A673 (cell line): ENCODE data around the gene NFATC2. TPM values are rescaled to one million over a fixed set of nuclear protein-coding genes. Genes with fewer than 3 reads are reported as not detected.

Source experiments
- BruUV-seq: library from RNA; stranded (reverse); fragments of 400-500 nt; replicated peaks from 2 replicates; lab custom pipeline; 2021; lab: Mats Ljungman, UMichigan
- CTCF ChIA-PET: fragments of 300-600 bp; sonication (Branson Sonifier 250); formaldehyde crosslinking; loops from one replicate; lab custom pipeline; 2022; ENCODE audit warnings: antibody characterized with exemption; lab: Charles Lee
- POLR2A ChIA-PET: fragments of 300-600 bp; sonication (Branson Sonifier 250); formaldehyde crosslinking; loops from one replicate; lab custom pipeline; 2022; ENCODE audit warnings: antibody characterized with exemption; ENCODE audit not compliant: low non-redundant PET; lab: Charles Lee
- DNase-seq: peaks from one replicate; pipeline ENCODE4 v3.0.0-alpha.2; 2015; ENCODE audit warnings: low spot score
- H3K27ac ChIP-seq: fragments of 200-600 bp; sonication (generic); 2 replicates; pipeline ENCODE4 v1.5.1; 2016; ENCODE audit warnings: mixed run types, low read depth, mild to moderate bottlenecking, mixed read lengths, antibody characterized with exemption, low read length; ENCODE audit not compliant: poor library complexity, severe bottlenecking
- H3K27me3 ChIP-seq: fragments of 200-600 bp; sonication (generic); replicated peaks from 2 replicates; pipeline ENCODE4 v1.6.1; 2017; ENCODE audit warnings: mixed run types, low read depth, mild to moderate bottlenecking, mixed read lengths, antibody characterized with exemption, low read length; ENCODE audit not compliant: insufficient read depth, poor library complexity
- H3K36me3 ChIP-seq: fragments of 200-600 bp; sonication (generic); 2 replicates; pipeline ENCODE4 v1.6.1; 2016; ENCODE audit warnings: mixed run types, mild to moderate bottlenecking, mixed read lengths, antibody characterized with exemption, low read length; ENCODE audit not compliant: insufficient read depth, poor library complexity, severe bottlenecking
- H3K4me1 ChIP-seq: fragments of 200-600 bp; sonication (generic); 2 replicates; pipeline ENCODE4 v1.6.1; 2017; ENCODE audit warnings: mixed run types, mild to moderate bottlenecking, mixed read lengths, antibody characterized with exemption, low read length; ENCODE audit not compliant: insufficient read depth, poor library complexity, severe bottlenecking
- H3K4me3 ChIP-seq: fragments of 200-600 bp; sonication (generic); 2 replicates; pipeline ENCODE4 v1.5.1; 2016; ENCODE audit warnings: low read depth, mixed run types, mild to moderate bottlenecking, mixed read lengths, low read length; ENCODE audit not compliant: poor library complexity, severe bottlenecking
- H3K9me3 ChIP-seq: fragments of 200-600 bp; sonication (generic); 2 replicates; pipeline ENCODE4 v1.6.1; 2016; ENCODE audit warnings: mixed run types, low read depth, mild to moderate bottlenecking, mixed read lengths, antibody characterized with exemption, low read length; ENCODE audit not compliant: poor library complexity, severe bottlenecking
- CTCF ChIP-seq: fragments of 300-800, 200-600 bp; sonication (generic); conservative IDR thresholded peaks from 2 replicates; pipeline ENCODE4 v1.5.1; 2017; ENCODE audit warnings: low read depth, mild to moderate bottlenecking, antibody characterized with exemption, low read length, moderate library complexity, mixed read lengths
- EZH2 ChIP-seq: fragments of 200-600 bp; sonication (generic); IDR thresholded peaks from 2 replicates; pipeline ENCODE4 v1.6.1; 2017; ENCODE audit warnings: borderline replicate concordance, low read depth, mild to moderate bottlenecking, mixed read lengths, antibody characterized with exemption, low read length; ENCODE audit not compliant: poor library complexity, severe bottlenecking
- intact Hi-C: fragments of 100-400 bp; cut with micrococcal nuclease; formaldehyde crosslinking; loops from one replicate; pipeline ENCODE4 v1.10.0; 2022; ENCODE audit not compliant: unreplicated experiment
- total RNA-seq: library from RNA; stranded (reverse); gene quantifications from 2 replicates; pipeline ENCODE4 v1.2.3, GENCODE V29; 2021

NFATC2 gene
- total RNA-seq, 1 experiment from 2014 or later = 0.64 TPM

DNA sequence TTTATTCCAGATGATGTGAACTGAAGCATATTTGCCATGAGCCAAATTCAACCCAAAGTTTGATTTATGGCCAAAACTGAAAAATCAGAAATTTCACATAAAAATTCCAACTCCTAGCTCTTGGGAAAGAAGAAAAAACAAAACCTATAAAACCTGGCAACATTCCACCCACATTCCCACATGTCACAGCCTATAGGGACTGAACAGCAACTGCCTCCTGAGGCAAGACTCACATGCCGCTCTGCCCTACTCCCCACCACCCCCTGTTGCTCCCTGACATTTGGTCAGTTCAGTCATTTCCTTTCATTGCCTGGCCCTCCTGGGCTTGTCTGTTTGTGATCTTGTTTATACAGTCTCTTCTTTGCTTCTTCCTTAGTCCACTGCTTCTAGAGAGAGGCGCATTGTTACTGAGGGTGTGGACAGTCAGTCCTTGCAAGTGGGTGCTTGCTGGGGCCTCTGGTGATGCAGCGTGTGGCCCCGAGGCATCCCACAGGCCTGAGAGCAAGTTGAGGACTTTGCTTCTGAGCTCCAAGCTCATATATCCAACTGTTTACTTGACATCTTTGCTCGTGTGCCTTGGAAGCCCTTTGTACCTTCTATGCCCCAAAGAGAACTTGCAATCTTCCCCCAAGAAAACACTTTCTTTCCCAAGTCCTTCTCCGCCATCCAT lies 31.4 kb downstream of the NFATC2 start:
- H3K36me3 ChIP-seq = no peaks in the 10 kb centered on the region
- ChIA-PET POLR2A (interaction anchor here (0.6 kb wide), 1 partner anchor 484 kb away, joined by 4 read pairs; no protein-coding TSS in a partner anchor), CTCF (interaction anchor here (0.6 kb wide), 1 partner anchor 38 kb away, joined by 9 read pairs; no protein-coding TSS in a partner anchor)
- no peak for DNase-seq
- no peaks in the 10 kb centered on the region for H3K9me3 ChIP-seq
- TF ChIP-seq CTCF = no peak
- no peak for TF ChIP-seq EZH2
- H3K4me3 ChIP-seq = no peak overlapping the region
- intact Hi-C loops = no loop called here
- no peak overlapping the region for H3K27ac ChIP-seq
- H3K27me3 ChIP-seq = no peaks in the 10 kb centered on the region
- BruUV-seq = no TSS peak
- no peaks in the 10 kb centered on the region for H3K4me1 ChIP-seq

GRCh38 chr20:51510169-51510568 lies 32.4 kb downstream of the NFATC2 start:
- BruUV-seq = no TSS peak
- H3K27me3 ChIP-seq = no peaks in the 10 kb centered on the region
- H3K27ac ChIP-seq = no peak overlapping the region
- no peaks in the 10 kb centered on the region for H3K9me3 ChIP-seq
- TF ChIP-seq CTCF (no peak), EZH2 (no peak)
- intact Hi-C loops = no loop called here
- no peak for DNase-seq
- no peaks in the 10 kb centered on the region for H3K4me1 ChIP-seq
- no peaks in the 10 kb centered on the region for H3K36me3 ChIP-seq
- no peak overlapping the region for H3K4me3 ChIP-seq
- ChIA-PET CTCF (no interaction called here), POLR2A (no interaction called here)

DNA sequence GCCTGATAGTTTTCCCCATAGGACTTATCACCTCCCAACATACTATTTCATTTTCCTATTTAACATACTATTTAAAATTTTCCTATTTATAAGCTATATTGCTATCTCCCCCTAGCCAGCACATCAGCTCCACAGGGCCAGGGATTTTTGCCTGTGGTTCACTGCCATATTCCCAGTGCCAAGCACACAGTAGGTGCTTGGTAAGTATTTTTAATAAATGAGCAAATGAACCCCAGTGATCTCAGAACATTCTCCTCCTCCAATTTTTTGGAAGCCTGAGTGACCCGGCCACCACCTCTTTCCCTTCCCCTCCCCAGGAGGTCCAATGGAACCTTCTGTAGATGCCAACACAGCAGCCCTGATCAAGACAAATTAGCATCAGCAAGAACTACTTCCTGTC lies 33.3 kb downstream of the NFATC2 start:
- DNase-seq = no peak
- no peaks in the 10 kb centered on the region for H3K27me3 ChIP-seq
- ChIA-PET CTCF (no interaction called here), POLR2A (no interaction called here)
- H3K4me3 ChIP-seq = no peak overlapping the region
- TF ChIP-seq EZH2 = no peak
- TF ChIP-seq CTCF = no peak
- H3K9me3 ChIP-seq = no peaks in the 10 kb centered on the region
- intact Hi-C loops = no loop called here
- no TSS peak for BruUV-seq
- H3K36me3 ChIP-seq = no peaks in the 10 kb centered on the region
- H3K27ac ChIP-seq = no peak overlapping the region
- no peaks in the 10 kb centered on the region for H3K4me1 ChIP-seq
